HG03342 (cell line): ENCODE measurements around the gene ACADVL.
"Not testable (repeated sequence)": the region's sequence is repeated elsewhere in the genome, so short reads cannot be mapped to it uniquely, and the experiment has no call there.

Experiments used
- ATAC-seq: cut with Tn5 transposase; IDR thresholded peaks from one replicate; pipeline ENCODE4 v1.9.1; 2021; ENCODE audit warnings: mild to moderate bottlenecking, moderate library complexity; ENCODE audit not compliant: unreplicated experiment

The ACADVL gene

GRCh38 chr17:7234083-7234951, 14.6 kb downstream of the ACADVL start, which contains the start of gene DVL2:
Gene DVL2, minus strand, starts transcription at chr17:7234517. Its CDS starts 255 bp downstream, at chr17:7234262.
- ATAC-seq = peak; percentile 53

DNA sequence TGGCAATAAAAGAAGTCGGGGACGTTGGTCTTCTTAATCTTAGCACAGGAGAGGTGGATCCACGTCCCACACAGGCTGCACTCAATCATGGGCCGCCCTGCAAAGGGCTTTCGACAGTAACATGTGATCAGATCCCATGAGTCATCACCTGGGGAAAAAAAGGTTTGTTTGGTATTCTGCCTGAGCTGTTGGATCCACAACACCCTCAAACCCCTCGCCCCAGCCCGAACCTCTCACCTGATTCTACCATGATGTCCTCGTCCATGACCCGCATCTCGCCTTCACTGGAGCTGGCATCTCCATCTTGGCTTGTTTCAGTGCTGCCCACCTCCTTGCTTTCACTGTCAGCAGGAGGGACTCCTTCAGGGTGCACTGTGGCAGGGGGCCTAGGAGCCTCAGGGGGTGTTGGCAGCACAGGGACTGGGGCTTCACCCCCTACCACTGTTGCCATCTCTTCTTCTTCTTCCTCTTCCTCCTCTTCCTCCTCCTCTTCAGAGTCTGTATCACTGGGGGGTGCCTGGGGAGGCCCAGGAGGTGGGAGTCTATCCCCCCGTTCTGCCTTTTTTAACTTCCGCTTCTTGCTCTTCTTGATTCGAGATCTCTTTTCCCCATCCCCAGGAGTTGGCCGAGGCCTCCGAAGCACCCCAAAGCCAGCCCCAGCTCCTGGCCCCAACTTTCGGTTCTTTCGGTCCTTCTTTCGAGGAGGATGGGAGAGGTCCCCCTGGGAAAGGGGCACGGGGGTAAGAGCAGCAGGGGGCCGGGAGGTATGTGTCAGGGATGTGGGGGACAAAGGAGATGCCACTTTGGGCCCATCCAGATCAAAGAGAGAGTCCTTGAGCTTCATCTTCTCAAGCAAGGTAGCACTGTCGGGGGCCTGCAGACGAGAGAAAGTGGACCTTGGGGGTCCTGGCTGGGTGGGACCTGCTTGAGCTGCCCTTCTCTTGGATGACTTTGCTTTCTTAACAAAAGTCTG, 16.2 kb downstream of the ACADVL start:
- no peak for ATAC-seq

DNA sequence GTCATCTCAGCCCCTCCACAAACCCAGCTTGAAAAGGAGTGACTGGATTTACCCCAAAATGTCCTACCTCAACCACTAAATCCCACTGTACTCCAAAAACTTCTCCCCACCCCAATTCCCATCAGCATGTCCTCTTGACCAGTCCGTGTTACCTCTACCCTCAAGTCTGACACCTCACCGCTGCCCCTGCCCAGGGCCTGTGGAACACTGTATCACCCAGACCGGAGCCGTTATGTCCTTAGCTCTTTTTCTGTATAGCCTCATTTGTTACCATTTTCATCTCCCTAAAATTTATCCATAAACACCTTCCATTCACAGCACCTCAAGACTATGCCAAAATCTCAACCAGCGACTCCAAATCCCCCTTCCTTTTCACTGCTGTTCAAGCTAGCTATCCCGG, 17.1 kb downstream of the ACADVL start:
- ATAC-seq = no peak

DNA sequence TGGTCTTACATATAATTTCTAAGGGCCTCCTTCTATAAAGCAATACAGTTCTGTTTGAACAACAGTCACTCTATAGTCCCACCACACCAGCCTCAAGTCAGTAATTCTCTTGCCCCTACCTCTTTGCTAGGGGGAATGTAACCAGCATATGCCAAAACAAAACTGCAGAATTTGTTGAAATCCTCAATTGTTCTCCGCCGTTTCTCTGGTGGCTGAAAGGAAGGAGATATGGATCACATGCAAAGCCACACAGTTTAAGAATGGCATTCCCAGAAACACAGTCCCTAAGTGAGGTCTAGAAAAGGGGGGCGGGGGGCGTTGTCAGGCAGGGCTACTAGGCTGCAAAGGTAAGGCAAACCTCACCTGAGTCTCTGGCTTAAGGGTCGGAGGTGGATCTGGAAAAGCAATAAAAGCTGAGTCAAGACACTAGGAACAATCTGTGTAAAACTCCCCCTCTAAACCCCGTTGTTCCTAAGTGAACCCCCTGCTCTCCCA, 17.6 kb downstream of the ACADVL start:
- ATAC-seq = no peak

GRCh38 chr17:7237761-7238419, 18.2 kb downstream of the ACADVL start:
- no peak for ATAC-seq

DNA sequence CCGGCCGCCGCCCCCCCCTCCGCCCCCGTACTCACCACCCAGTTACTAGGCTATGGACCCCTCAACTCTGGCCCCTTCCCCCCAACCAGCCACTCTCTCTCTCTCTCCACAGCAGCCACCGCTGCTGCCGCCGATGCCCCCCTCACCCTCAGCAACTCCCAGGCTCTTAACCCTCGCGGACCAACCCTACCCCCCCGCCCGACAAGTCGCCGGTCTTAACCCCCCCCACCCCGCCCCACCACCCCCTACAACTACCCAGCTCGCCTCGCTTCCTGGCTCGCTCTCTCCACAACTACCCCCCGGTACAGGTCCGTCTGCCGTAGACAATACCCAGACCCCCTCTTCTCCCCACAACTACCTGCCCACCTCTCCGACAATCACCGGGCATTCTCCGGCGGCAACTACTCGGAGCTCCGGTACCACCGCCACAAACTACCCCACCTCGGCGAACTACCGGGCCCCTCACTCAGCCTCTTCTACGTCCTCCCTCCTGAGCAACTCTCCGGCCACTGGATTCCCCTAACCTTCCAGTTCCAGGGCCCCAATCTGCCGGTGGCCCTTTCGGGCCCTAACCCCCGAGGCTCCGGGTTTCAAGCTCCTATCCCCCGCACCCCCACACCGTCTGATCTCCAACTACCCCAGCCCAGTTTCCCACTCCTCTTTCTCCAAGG, 18.8 kb downstream of the ACADVL start:
- ATAC-seq = no peak

- peak; percentile 49 for ATAC-seq
Measured at GRCh38 chr17:7239091-7240027, 19.6 kb downstream of the ACADVL start, which contains the start of gene PHF23. Gene PHF23, minus strand, starts transcription at chr17:7239457. Its CDS starts 178 bp downstream, at chr17:7239279.

DNA sequence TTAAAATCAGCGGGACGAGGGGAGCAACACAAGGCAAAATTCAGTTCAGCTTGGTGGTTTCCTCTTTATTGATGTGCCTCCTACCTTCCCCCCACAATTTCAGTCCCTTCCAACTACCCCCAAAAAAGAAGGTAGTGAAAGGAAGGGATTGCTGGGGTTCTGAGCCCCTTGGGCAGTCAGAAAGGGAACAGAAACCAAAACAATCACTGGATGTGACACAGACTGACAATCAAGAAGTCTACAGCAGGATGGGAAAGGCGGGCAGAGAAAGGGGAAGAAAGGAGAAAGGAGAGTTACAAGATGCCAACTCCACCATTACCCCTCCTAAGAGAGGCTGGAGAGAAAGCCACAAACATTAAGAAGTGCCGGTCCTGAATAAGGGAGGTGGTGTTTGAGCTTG, 20.6 kb downstream of the ACADVL start:
- ATAC-seq = no peak

- ATAC-seq = no peak
Measured at GRCh38 chr17:7241090-7241733, 21.5 kb downstream of the ACADVL start.

DNA sequence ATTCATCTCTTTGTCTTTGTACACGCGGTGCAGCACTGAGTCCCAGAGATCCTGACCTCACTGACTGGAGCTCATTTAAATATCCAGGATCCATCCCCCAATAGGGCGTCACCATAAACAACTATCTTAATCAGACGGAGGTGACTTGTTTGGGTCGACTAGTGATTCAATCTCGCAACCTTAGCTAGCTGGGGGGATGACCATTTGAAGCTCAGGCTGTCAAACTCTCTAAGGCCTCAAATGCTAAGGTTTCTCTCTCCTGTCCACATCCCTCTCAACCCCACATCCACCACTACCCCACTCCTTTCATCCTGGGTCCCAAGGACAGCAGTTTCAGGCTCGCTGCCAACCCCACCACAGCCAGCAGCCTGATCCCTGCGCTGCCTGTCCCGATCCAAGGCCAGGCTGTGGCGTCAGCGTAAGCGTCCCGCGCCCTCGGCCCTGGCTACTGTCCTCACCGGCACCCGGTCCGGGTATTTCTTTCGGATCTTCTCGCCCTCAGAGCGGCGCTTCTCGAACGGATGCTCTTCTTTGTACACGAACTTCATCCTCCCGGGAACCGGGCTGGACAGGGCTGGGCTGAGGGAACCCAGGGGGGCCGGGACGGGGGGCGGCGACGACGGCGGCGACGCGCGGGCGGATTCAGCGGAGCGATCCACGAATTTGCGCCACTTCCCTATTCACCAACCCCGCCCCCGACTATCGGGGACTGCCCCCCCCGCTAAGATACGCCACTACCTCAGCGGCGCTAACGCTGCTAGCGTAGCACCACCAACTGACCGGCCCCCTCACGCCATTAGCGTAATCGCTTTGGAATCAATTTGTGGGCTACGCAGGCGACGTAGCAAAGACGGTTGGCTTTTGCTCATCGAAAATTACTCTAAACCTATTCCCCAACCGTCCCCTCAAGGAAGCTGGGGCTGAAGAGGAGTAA, 22.3 kb downstream of the ACADVL start, which contains the start of gene GABARAP:
Gene GABARAP (minus strand): TSS at position 667 of the 934 bp plus-strand sequence. CDS start 119 bp downstream, at position 548.
- peak; percentile 28 for ATAC-seq

DNA sequence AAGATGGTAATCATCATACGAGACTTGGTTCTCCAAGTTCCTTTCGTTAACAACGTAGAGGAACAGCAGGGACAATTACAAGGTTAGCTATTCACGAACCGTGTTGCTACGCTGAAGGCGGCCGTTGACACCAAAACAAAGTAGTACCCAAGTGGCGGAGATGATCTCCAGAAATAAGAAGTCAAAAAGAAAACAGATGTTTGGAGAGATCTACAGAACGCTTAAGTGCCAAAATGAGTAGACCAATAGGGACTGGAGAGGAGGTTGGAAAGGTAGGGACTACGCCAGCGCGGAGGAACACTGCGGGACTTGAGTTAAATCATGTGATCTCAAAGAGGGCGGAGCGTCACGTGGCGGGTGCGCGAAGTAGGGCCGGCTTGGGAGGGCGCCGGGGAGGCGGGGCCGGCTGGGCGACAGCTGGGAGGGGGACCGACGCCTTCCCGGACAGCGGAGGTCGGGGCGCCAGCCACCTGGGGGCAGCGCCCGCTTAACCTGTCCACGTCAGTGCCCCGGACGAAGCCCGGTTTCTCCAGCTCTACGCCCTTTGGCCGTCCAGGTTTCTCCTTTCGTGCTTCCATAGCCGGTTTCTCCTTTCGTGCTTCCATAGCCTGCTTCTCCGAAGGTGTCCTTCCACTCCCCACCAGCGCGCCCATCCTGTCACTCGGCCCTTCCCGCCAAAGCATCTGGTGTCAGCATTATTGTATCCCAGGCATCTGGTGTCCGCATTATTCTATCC, 23.1 kb downstream of the ACADVL start:
- ATAC-seq = peak; percentile 39

DNA sequence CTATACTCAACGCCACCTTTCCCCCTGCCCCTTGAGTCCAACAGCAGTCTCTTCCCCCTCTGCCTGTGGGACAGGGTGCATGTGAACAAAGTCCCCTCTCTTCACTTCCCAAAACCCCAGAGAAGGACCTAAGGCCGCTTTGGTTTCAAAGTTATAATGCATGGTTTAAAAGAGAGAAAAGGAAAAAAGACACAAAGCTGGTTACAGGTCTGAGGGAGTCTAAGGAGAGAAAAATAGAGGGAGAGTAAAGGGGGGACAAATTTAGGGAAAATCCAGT, 23.7 kb downstream of the ACADVL start:
- ATAC-seq = no peak

- ATAC-seq = not testable (repeated sequence)
Measured at GRCh38 chr17:7243838-7244237, 24.1 kb downstream of the ACADVL start.

DNA sequence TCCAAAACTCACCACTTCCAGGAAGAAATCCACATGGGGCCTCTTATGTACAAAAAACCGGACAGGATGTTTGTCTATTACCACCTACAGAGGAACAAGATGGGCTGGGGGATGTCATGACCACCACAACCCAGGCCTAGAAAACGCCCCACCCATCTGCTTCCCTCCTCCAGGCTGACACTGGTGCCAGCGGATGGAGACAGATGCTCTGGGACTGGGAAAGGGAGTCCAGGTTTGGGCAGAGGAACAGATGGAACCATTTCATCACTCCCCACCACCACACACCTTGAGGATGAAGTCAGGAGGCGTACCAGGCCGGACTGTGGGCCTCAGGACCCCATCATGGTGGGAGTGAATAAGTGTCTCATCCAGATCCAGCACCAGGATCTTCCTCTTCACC, 27.0 kb downstream of the ACADVL start:
- no peak for ATAC-seq

DNA sequence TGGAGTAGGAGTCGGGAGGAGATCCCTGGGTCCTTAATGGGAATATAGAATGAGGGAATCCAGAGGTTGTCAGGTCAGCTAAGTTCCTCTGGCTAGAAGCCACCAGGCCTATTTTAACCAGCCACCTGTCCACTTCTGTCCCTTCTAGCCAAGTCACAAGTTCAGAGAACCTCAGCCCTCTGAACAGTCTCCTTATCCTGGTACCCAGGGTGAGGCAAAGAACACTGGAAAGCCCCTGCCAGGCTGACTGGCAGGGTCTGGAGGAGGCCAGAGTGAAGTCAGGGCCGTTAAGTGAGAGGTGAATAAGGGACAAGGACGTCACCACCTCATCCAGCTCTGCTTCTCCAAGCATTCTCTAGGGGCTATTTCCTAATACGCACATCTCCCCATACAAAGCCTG, 29.1 kb downstream of the ACADVL start:
- no peak for ATAC-seq

DNA sequence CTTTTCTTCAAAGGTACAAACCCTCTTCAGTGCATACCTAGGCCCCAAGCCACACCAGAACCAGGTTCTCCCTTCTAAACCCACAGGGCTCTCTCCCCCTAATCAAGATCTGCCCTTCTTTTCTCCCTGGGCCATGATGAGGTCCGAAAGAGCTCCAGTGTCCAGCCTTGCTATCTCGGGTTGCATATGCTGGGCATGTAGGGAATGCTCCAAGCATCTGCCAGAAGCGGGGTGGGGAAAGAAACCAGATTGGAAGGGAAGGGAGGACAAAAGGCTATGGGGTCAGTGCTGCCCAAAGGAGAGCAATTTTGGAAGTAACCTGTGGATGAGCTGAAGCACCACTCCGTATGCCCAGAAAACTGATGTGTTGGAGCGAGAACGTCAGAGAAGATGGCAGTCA, 29.5 kb downstream of the ACADVL start:
- no peak for ATAC-seq

GRCh38 chr17:7249830-7250229, 30.1 kb downstream of the ACADVL start:
- no peak for ATAC-seq
